Fibroblast of lung (primary cell): ENCODE data around the gene SH3BGRL2. TPM values are rescaled to one million over a fixed set of nuclear protein-coding genes. Genes with fewer than 3 reads are reported as not detected.

ENCODE experiments used
- DNase-seq, 2 donors: peaks; one replicate each; pipeline versions ENCODE4 v3.0.0 to v3.0.0-alpha.2; 2010; ENCODE audit warnings: low read depth in 2 of 2
- H2AFZ ChIP-seq: 2 replicates; pipeline ENCODE4 v1.5.1; 2012; ENCODE audit warnings: low read length, control low read depth, inconsistent platforms
- H3K27ac ChIP-seq: 2 replicates; pipeline ENCODE4 v1.5.1; 2011; ENCODE audit warnings: low read length, control low read depth; ENCODE audit not compliant: insufficient read depth
- H3K27me3 ChIP-seq: 2 replicates; pipeline ENCODE4 v1.5.1; 2011; ENCODE audit warnings: mild to moderate bottlenecking, low read length; ENCODE audit not compliant: control insufficient read depth, insufficient read depth
- H3K36me3 ChIP-seq: 2 replicates; pipeline ENCODE4 v1.5.1; 2011; ENCODE audit warnings: low read length; ENCODE audit not compliant: control insufficient read depth, insufficient read depth
- H3K4me1 ChIP-seq: 2 replicates; pipeline ENCODE4 v1.5.1; 2011; ENCODE audit warnings: low read length; ENCODE audit not compliant: control insufficient read depth, insufficient read depth; ENCODE audit errors: extremely low read depth
- H3K4me2 ChIP-seq: 2 replicates; pipeline ENCODE4 v1.5.1; 2011; ENCODE audit warnings: low read length, control low read depth; ENCODE audit not compliant: insufficient read depth; ENCODE audit errors: extremely low read depth
- H3K4me3 ChIP-seq, 4 experiments: fragments of 200-600 bp in 1 of 4; sonication (generic) in 1 of 4; replicated peaks in 1 of 4; 2 replicates each; pipeline ENCODE4 v1.5.1; 2011 to 2016; ENCODE audit warnings: low read length in 4 of 4, low read depth in 3 of 4, mild to moderate bottlenecking in 3 of 4, control low read depth in 2 of 4, inconsistent platforms in 1 of 4, mixed read lengths in 1 of 4; ENCODE audit not compliant: insufficient read depth in 1 of 4; ENCODE audit errors: control extremely low read depth in 1 of 4
- H3K79me2 ChIP-seq: 2 replicates; pipeline ENCODE4 v1.5.1; 2012; ENCODE audit warnings: mild to moderate bottlenecking, low read length, inconsistent platforms; ENCODE audit not compliant: control insufficient read depth, insufficient read depth
- H3K9ac ChIP-seq: 2 replicates; pipeline ENCODE4 v1.5.1; 2011; ENCODE audit warnings: mild to moderate bottlenecking, low read length, control low read depth; ENCODE audit not compliant: insufficient read depth
- H3K9me3 ChIP-seq: 2 replicates; pipeline ENCODE4 v1.5.1; 2012; ENCODE audit warnings: low read depth, low read length; ENCODE audit not compliant: control insufficient read depth, insufficient read depth
- H4K20me1 ChIP-seq: 2 replicates; pipeline ENCODE4 v1.5.1; 2011; ENCODE audit warnings: low read length; ENCODE audit not compliant: control insufficient read depth, insufficient read depth; ENCODE audit errors: extremely low read depth
- CTCF ChIP-seq, 2 donors: IDR thresholded peaks in 1 of 2; conservative IDR thresholded peaks in 1 of 2; 1 replicate in 1 of 2; 2 replicates in 1 of 2; pipeline ENCODE4 v1.5.1; 2011 to 2012; ENCODE audit warnings: low read length in 2 of 2, control low read depth in 1 of 2, inconsistent platforms in 1 of 2, low read depth in 1 of 2, mild to moderate bottlenecking in 1 of 2
- EZH2 ChIP-seq: IDR thresholded peaks from 2 replicates; pipeline ENCODE4 v1.5.1; 2012; ENCODE audit warnings: low read length, control low read depth, mild to moderate bottlenecking; ENCODE audit errors: missing control alignments
- polyA plus RNA-seq, 2 donors: library from polyadenylated mRNA; depleted of rRNA in 1 of 2; stranded (reverse) in 1 of 2; unstranded in 1 of 2; fragments of >200 nt; gene quantifications; 2 replicates each; pipeline ENCODE4 v1.2.1, GENCODE V29; 2011 to 2012; ENCODE audit warnings: missing spikeins in 1 of 2
- total RNA-seq: library from RNA; depleted of rRNA; stranded (reverse); fragments of >200 nt; gene quantifications from 2 replicates; pipeline ENCODE4 v1.2.1, GENCODE V29; 2014

The SH3BGRL2 gene
- total and polyA plus RNA-seq, 2 donors (not counting 1 experiment from before 2014, with no cell fraction given): 1.5 to 4.3 TPM

- H3K9ac ChIP-seq: no peak overlapping the region
- no peaks in the 10 kb centered on the region for H3K36me3 ChIP-seq
- no peaks in the 10 kb centered on the region for H3K9me3 ChIP-seq
- H3K4me1 ChIP-seq: peaks cover 2% of the 10 kb centered on the region
- no peak overlapping the region for H3K4me2 ChIP-seq
- H3K27me3 ChIP-seq: no peaks in the 10 kb centered on the region
- no peak overlapping the region for H2AFZ ChIP-seq
- H3K27ac ChIP-seq: no peak overlapping the region
- no peak overlapping the region for H3K4me3 ChIP-seq
- no peaks in the 10 kb centered on the region for H4K20me1 ChIP-seq
- DNase-seq: peak in 1 of 2 donors; percentile 21
- H3K79me2 ChIP-seq: no peaks in the 10 kb centered on the region
- TF ChIP-seq CTCF (conservative IDR thresholded peaks at IDR 0.05 in 1 of 2, IDR thresholded peaks at IDR 0.05 in 1 of 2; ENCODE audit: low read depth in 1 of 2, low read length in 2 of 2): no peak
- no peak for TF ChIP-seq EZH2
Measured at GRCh38 chr6:79605968-79606764, 25.0 kb upstream of the SH3BGRL2 start.

GRCh38 chr6:79607000-79607399, 24.1 kb upstream of the SH3BGRL2 start:
- H3K4me3 ChIP-seq: no peak overlapping the region
- peak; percentile 18 to 22 for DNase-seq
- H3K36me3 ChIP-seq: no peaks in the 10 kb centered on the region
- TF ChIP-seq EZH2 (no peak), CTCF (conservative IDR thresholded peaks at IDR 0.05 in 1 of 2, IDR thresholded peaks at IDR 0.05 in 1 of 2; ENCODE audit: low read depth in 1 of 2, low read length in 2 of 2) (no peak)
- H3K4me1 ChIP-seq: no peaks in the 10 kb centered on the region
- H3K4me2 ChIP-seq: no peak overlapping the region
- H4K20me1 ChIP-seq: no peaks in the 10 kb centered on the region
- H3K27me3 ChIP-seq: no peaks in the 10 kb centered on the region
- no peak overlapping the region for H3K9ac ChIP-seq
- H2AFZ ChIP-seq: no peak overlapping the region
- H3K9me3 ChIP-seq: no peaks in the 10 kb centered on the region
- H3K27ac ChIP-seq: no peak overlapping the region
- H3K79me2 ChIP-seq: no peaks in the 10 kb centered on the region

- Histone ChIP-seq H3K27ac (no peak overlapping the region), H3K27me3 (no peaks in the 10 kb centered on the region), H3K79me2 (no peaks in the 10 kb centered on the region), H2AFZ (no peak overlapping the region), H4K20me1 (no peaks in the 10 kb centered on the region), H3K4me2 (no peak overlapping the region), H3K9ac (no peak overlapping the region), H3K4me1 (no peaks in the 10 kb centered on the region), H3K4me3 (no peak overlapping the region), H3K9me3 (no peaks in the 10 kb centered on the region), H3K36me3 (no peaks in the 10 kb centered on the region)
- TF ChIP-seq EZH2 (no peak), CTCF (conservative IDR thresholded peaks at IDR 0.05 in 1 of 2, IDR thresholded peaks at IDR 0.05 in 1 of 2; ENCODE audit: low read depth in 1 of 2, low read length in 2 of 2) (no peak)
- DNase-seq: peak in 1 of 2 donors; percentile 28
Measured at GRCh38 chr6:79608334-79609224, 22.6 kb upstream of the SH3BGRL2 start.
